T-helper 1 cell treated with Interleukin-12 subunit alpha and Interleukin-12 subunit beta and Interleukin-4 antibody, amounts not matched to agents 30 μg/mL and 1 μg/mL, for 36 hours (primary cell): ENCODE measurements around the gene CXCL16.
A peak's percentile ranks its signal among the peaks of the same experiment; 100 is the strongest.

Source experiments
- H3K27ac Mint-ChIP-seq: one replicate; pipeline ENCODE4 v1.8.0; 2021; ENCODE audit warnings: mild to moderate bottlenecking, mixed read lengths
- H3K27me3 Mint-ChIP-seq: one replicate; pipeline ENCODE4 v1.8.0; 2021; ENCODE audit warnings: low read depth, mixed read lengths
- H3K36me3 Mint-ChIP-seq: one replicate; pipeline ENCODE4 v1.8.0; 2021; ENCODE audit warnings: low read depth, mixed read lengths
- H3K4me1 Mint-ChIP-seq: one replicate; pipeline ENCODE4 v1.8.0; 2021; ENCODE audit warnings: low read depth, mixed read lengths
- H3K4me3 Mint-ChIP-seq: one replicate; pipeline ENCODE4 v1.8.0; 2021; ENCODE audit warnings: mild to moderate bottlenecking, moderate library complexity, mixed read lengths
- H3K9me3 Mint-ChIP-seq: one replicate; pipeline ENCODE4 v1.8.0; 2021; ENCODE audit warnings: mixed read lengths

The CXCL16 gene

GRCh38 chr17:4739122-4740024 is at the start of gene CXCL16, which contains the start of gene ZMYND15:
TSS of gene CXCL16 (minus strand) at chr17:4739928. CDS start at chr17:4739339, 589 bp downstream.
TSS of gene ZMYND15 (plus strand) at chr17:4739833. CDS start at chr17:4740549, 716 bp downstream.
- H3K36me3 Mint-ChIP-seq, result peaks cover 7% of the 10 kb centered on the region
- H3K27me3 Mint-ChIP-seq, result peaks cover 41% of the 10 kb centered on the region
- H3K27ac Mint-ChIP-seq, result peak within 1 kb of the TSS; percentile 53
- no peaks in the 10 kb centered on the region for H3K9me3 Mint-ChIP-seq
- peaks cover 23% of the 10 kb centered on the region for H3K4me1 Mint-ChIP-seq
- peak within 1 kb of the TSS; percentile 85 for H3K4me3 Mint-ChIP-seq

GRCh38 chr17:4788807-4789700 is 49.3 kb upstream of the CXCL16 start, which contains the start of gene GLTPD2:
TSS of gene GLTPD2 (plus strand) at chr17:4788964. CDS start at chr17:4789012, 48 bp downstream.
- Mint-ChIP-seq H3K27me3 (peaks cover 47% of the 10 kb centered on the region), H3K36me3 (peaks cover 2% of the 10 kb centered on the region), H3K4me3 (peak within 1 kb of the TSS; percentile 77), H3K9me3 (no peaks in the 10 kb centered on the region), H3K4me1 (peaks cover 21% of the 10 kb centered on the region), H3K27ac (peak within 1 kb of the TSS; percentile 68)

- Mint-ChIP-seq H3K27me3 (peaks cover 55% of the 10 kb centered on the region), H3K36me3 (peaks cover 2% of the 10 kb centered on the region), H3K9me3 (no peaks in the 10 kb centered on the region), H3K4me3 (peak overlapping the region; percentile 28), H3K27ac (peak overlapping the region; percentile 22), H3K4me1 (peaks cover 21% of the 10 kb centered on the region)
Measured at GRCh38 chr17:4788159-4788806, 48.6 kb upstream of the CXCL16 start.

GRCh38 chr17:4786516-4786915 is 46.8 kb upstream of the CXCL16 start:
- Mint-ChIP-seq H3K27me3 (peaks cover 67% of the 10 kb centered on the region), H3K4me3 (no peak overlapping the region), H3K4me1 (peaks cover 26% of the 10 kb centered on the region)

GRCh38 chr17:4786106-4786511 is 46.4 kb upstream of the CXCL16 start, which contains the start of gene VMO1:
TSS of gene VMO1 (minus strand) at chr17:4786364. CDS start at chr17:4786352, 12 bp downstream.
- Mint-ChIP-seq H3K36me3 (peaks cover 2% of the 10 kb centered on the region), H3K27ac (no peak within 1 kb of the TSS), H3K4me1 (peaks cover 25% of the 10 kb centered on the region), H3K27me3 (peaks cover 67% of the 10 kb centered on the region), H3K9me3 (no peaks in the 10 kb centered on the region), H3K4me3 (peak within 1 kb of the TSS; percentile 51)

More at GRCh38 chr17:4786516-4786915, 46.8 kb upstream of the CXCL16 start:
- H3K9me3 Mint-ChIP-seq, result no peaks in the 10 kb centered on the region
- no peak overlapping the region for H3K27ac Mint-ChIP-seq
- H3K36me3 Mint-ChIP-seq, result peaks cover 2% of the 10 kb centered on the region

- Mint-ChIP-seq H3K9me3 (no peaks in the 10 kb centered on the region), H3K27ac (no peak overlapping the region), H3K27me3 (peaks cover 72% of the 10 kb centered on the region), H3K4me1 (peaks cover 21% of the 10 kb centered on the region), H3K36me3 (peaks cover 2% of the 10 kb centered on the region), H3K4me3 (peak overlapping the region; percentile 51)
Measured at GRCh38 chr17:4785311-4786105, 45.8 kb upstream of the CXCL16 start.

- Mint-ChIP-seq H3K36me3 (peaks cover 2% of the 10 kb centered on the region), H3K9me3 (no peaks in the 10 kb centered on the region), H3K4me1 (peaks cover 17% of the 10 kb centered on the region), H3K4me3 (no peak overlapping the region), H3K27me3 (peaks cover 78% of the 10 kb centered on the region), H3K27ac (no peak overlapping the region)
Measured at GRCh38 chr17:4782652-4783051, 42.9 kb upstream of the CXCL16 start.

- no peaks in the 10 kb centered on the region for H3K36me3 Mint-ChIP-seq
- H3K27ac Mint-ChIP-seq, result no peak overlapping the region
- peaks cover 11% of the 10 kb centered on the region for H3K4me1 Mint-ChIP-seq
- H3K9me3 Mint-ChIP-seq, result no peaks in the 10 kb centered on the region
- H3K4me3 Mint-ChIP-seq, result no peak overlapping the region
- peaks cover 58% of the 10 kb centered on the region for H3K27me3 Mint-ChIP-seq
Measured at GRCh38 chr17:4780325-4780955, 40.7 kb upstream of the CXCL16 start.

GRCh38 chr17:4777969-4778760 is 38.4 kb upstream of the CXCL16 start:
- Mint-ChIP-seq H3K9me3 (no peaks in the 10 kb centered on the region), H3K36me3 (no peaks in the 10 kb centered on the region), H3K4me1 (peaks cover 8% of the 10 kb centered on the region), H3K27ac (no peak overlapping the region), H3K27me3 (peaks cover 41% of the 10 kb centered on the region), H3K4me3 (no peak overlapping the region)

GRCh38 chr17:4772235-4772613 is 32.5 kb upstream of the CXCL16 start:
- peak overlapping the region; percentile 2 for H3K27ac Mint-ChIP-seq

GRCh38 chr17:4771519-4772234 is 31.9 kb upstream of the CXCL16 start, which contains the start of gene TM4SF5:
TSS of gene TM4SF5 (plus strand) at chr17:4771886. CDS start at chr17:4771923, 37 bp downstream.
- peaks cover 15% of the 10 kb centered on the region for H3K4me1 Mint-ChIP-seq
- peaks cover 22% of the 10 kb centered on the region for H3K27me3 Mint-ChIP-seq
- H3K27ac Mint-ChIP-seq, result peak within 1 kb of the TSS; percentile 39
- H3K9me3 Mint-ChIP-seq, result no peaks in the 10 kb centered on the region
- no peaks in the 10 kb centered on the region for H3K36me3 Mint-ChIP-seq
- no peak within 1 kb of the TSS for H3K4me3 Mint-ChIP-seq

More at GRCh38 chr17:4772235-4772613, 32.5 kb upstream of the CXCL16 start:
- Mint-ChIP-seq H3K4me3 (no peak overlapping the region), H3K36me3 (no peaks in the 10 kb centered on the region), H3K27me3 (peaks cover 22% of the 10 kb centered on the region), H3K9me3 (no peaks in the 10 kb centered on the region), H3K4me1 (peaks cover 15% of the 10 kb centered on the region)

GRCh38 chr17:4769628-4770027 is 29.9 kb upstream of the CXCL16 start:
- Mint-ChIP-seq H3K9me3 (no peaks in the 10 kb centered on the region), H3K4me1 (peaks cover 15% of the 10 kb centered on the region), H3K4me3 (no peak overlapping the region), H3K27me3 (peaks cover 22% of the 10 kb centered on the region), H3K36me3 (no peaks in the 10 kb centered on the region), H3K27ac (no peak overlapping the region)
